Esophagus muscularis mucosa (tissue), 4 donors: ENCODE measurements around the gene IL1RL2. TPM values are rescaled to one million over a fixed set of nuclear protein-coding genes. Genes with fewer than 3 reads are reported as not detected.

Experiments
- DNase-seq: peaks from one replicate; pipeline ENCODE4 v3.0.0-alpha.2; 2017; ENCODE audit errors: extremely low spot score
- H3K27ac ChIP-seq, 4 donors: fragments of 200-600 bp; sonication (generic); replicated peaks in 1 of 4; 1 replicate in 3 of 4; 2 replicates in 1 of 4; pipeline ENCODE4 v1.5.1; 2016 to 2019; ENCODE audit warnings: mild to moderate bottlenecking in 1 of 4
- H3K27me3 ChIP-seq, 4 donors: fragments of 200-600 bp; sonication (generic); one replicate each; pipeline versions ENCODE4 v1.5.1 to v1.6.0; 2016 to 2019
- H3K36me3 ChIP-seq, 4 donors: fragments of 200-600 bp; sonication (generic); one replicate each; pipeline ENCODE4 v1.5.1; 2016 to 2019
- H3K4me1 ChIP-seq, 4 donors: fragments of 200-600 bp; sonication (generic); one replicate each; pipeline ENCODE4 v1.5.1; 2016 to 2019
- H3K4me3 ChIP-seq, 4 donors: fragments of 200-600 bp; sonication (generic); 1 replicate in 2 of 4; 2 replicates in 2 of 4; pipeline ENCODE4 v1.5.1; 2016 to 2019; ENCODE audit warnings: mild to moderate bottlenecking in 4 of 4, moderate library complexity in 1 of 4
- H3K9me3 ChIP-seq, 4 donors: fragments of 200-600 bp; sonication (generic); 1 replicate in 3 of 4; 2 replicates in 1 of 4; pipeline ENCODE4 v1.5.1; 2016 to 2019
- CTCF ChIP-seq, 3 experiments: fragments of 200-600 bp in 2 of 3; fragments of 450-650 bp in 1 of 3; sonication (generic) in 2 of 3; IDR thresholded peaks; one replicate each; pipeline ENCODE4 v1.5.1; 2017 to 2019; ENCODE audit warnings: antibody characterized with exemption in 3 of 3, mild to moderate bottlenecking in 2 of 3, moderate library complexity in 1 of 3
- EP300 ChIP-seq: sonication (generic); formaldehyde crosslinking; IDR thresholded peaks from one replicate; pipeline ENCODE4 v1.6.1; 2017; ENCODE audit warnings: antibody characterized with exemption
- POLR2A ChIP-seq: fragments of 450-650 bp; IDR thresholded peaks from one replicate; pipeline ENCODE4 v1.6.1; 2017; ENCODE audit warnings: antibody characterized with exemption, moderate library complexity, mild to moderate bottlenecking, low read depth
- POLR2AphosphoS5 ChIP-seq, 2 donors: sonication (generic); formaldehyde crosslinking; IDR thresholded peaks; one replicate each; pipeline ENCODE4 v1.6.1; 2017; ENCODE audit warnings: antibody characterized with exemption in 2 of 2
- WGBS: methylation state at CpG from one replicate; pipeline ENCODE4 v1.1.5; 2018; 5-methylcytosine and 5-hydroxymethylcytosine counted together
- intact Hi-C: fragments of 100-400 bp; cut with DNase I; formaldehyde crosslinking; loops from one replicate; pipeline ENCODE4 v1.15.1; 2023
- total RNA-seq, 4 donors: library from RNA; depleted of rRNA; stranded (reverse); fragments of >200 nt; gene quantifications; one replicate each; pipeline versions ENCODE4 v1.1.0 to v1.2.1, GENCODE V29; 2016

IL1RL2 gene
- total RNA-seq, 4 donors from 2014 or later, result 0.19 to 0.92 (median 0.66) TPM; not detected in 1

GRCh38 chr2:102226612-102227391 is 40.0 kb downstream of the IL1RL2 start:
- intact Hi-C loops, result no loop called here
- WGBS, result 64% methylated on average over 7 of the region's 7 CpGs
- H3K27ac ChIP-seq, result peak overlapping the region; percentile 77 to 85 (median 83)
- TF ChIP-seq POLR2AphosphoS5 (IDR thresholded peaks at IDR 0.05), result no peak
- TF ChIP-seq EP300, result no peak
- TF ChIP-seq CTCF (IDR thresholded peaks at IDR 0.05), result no peak
- TF ChIP-seq POLR2A, result no peak
- DNase-seq, result peak; percentile 17
- H3K27me3 ChIP-seq, result no peaks in the 10 kb centered on the region
- peaks cover 27 to 34% (median 31%) of the 10 kb centered on the region in 4 donors for H3K4me1 ChIP-seq
- H3K4me3 ChIP-seq, result no peak overlapping the region
- no peaks in the 10 kb centered on the region for H3K36me3 ChIP-seq
- H3K9me3 ChIP-seq, result no peaks in the 10 kb centered on the region

- Histone ChIP-seq H3K27me3 (no peaks in the 10 kb centered on the region), H3K27ac (peak overlapping the region; percentile 20 to 85 (median 64)), H3K9me3 (no peaks in the 10 kb centered on the region), H3K4me3 (no peak overlapping the region), H3K4me1 (peaks cover 27 to 34% (median 31%) of the 10 kb centered on the region in 4 donors), H3K36me3 (no peaks in the 10 kb centered on the region)
- 84% methylated on average over 6 of the region's 6 CpGs for WGBS
- DNase-seq, result peak; percentile 66
- no peak for TF ChIP-seq POLR2AphosphoS5 (IDR thresholded peaks at IDR 0.05)
- TF ChIP-seq EP300, result no peak
- TF ChIP-seq POLR2A, result no peak
- no peak for TF ChIP-seq CTCF (IDR thresholded peaks at IDR 0.05)
- intact Hi-C loops, result no loop called here
Measured at GRCh38 chr2:102229141-102229769, 42.4 kb downstream of the IL1RL2 start.

GRCh38 chr2:102230410-102230909 is 43.6 kb downstream of the IL1RL2 start:
- Histone ChIP-seq H3K4me3 (no peak overlapping the region), H3K4me1 (peaks cover 27 to 34% (median 31%) of the 10 kb centered on the region in 4 donors), H3K9me3 (no peaks in the 10 kb centered on the region), H3K27ac (no peak overlapping the region), H3K27me3 (no peaks in the 10 kb centered on the region), H3K36me3 (no peaks in the 10 kb centered on the region)
- 96% methylated on average over 7 of the region's 9 CpGs for WGBS
- intact Hi-C loops, result no loop called here
- peak; percentile 89 for DNase-seq
- TF ChIP-seq POLR2A (no peak), POLR2AphosphoS5 (IDR thresholded peaks at IDR 0.05) (no peak), EP300 (no peak), CTCF (IDR thresholded peaks at IDR 0.05) (no peak)

DNA sequence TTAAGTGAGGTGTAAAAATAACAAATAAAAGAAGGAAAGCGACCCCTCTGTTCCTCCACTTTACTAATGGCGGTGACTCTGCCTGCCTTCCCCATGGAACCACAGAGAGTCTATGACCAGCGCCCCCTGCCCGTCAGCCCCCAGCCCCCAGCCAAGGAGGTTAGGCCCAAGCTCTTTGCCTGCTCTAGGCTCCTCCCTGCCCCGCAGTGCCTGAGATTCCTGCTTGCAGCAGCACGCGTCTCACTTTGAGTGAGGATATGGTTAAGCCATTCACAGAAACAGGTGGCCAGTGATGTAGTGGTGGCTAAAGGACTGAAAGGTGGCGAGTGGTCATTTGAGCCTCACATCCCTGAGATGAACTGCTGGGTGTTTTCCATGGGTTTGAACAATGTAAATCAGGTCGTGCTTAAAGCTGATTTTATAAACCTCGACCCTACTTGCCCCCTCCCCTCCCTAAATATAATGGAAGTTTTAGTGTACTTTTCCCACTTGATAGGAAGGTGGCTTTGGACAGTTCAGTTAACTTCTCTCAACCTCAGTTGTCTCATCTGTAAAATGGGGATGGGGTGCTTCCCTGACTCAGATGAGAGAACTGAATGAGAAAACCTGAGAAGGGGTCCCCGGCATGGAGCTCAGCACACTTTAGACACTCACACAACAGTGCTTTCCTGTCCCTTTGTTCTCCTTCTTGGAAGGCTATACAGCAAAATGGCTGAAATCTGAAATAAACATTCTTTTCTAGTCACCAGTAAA is 46.5 kb downstream of the IL1RL2 start:
- no peak for TF ChIP-seq POLR2AphosphoS5 (IDR thresholded peaks at IDR 0.05)
- TF ChIP-seq POLR2A, result no peak
- no peak for TF ChIP-seq EP300
- TF ChIP-seq CTCF (IDR thresholded peaks at IDR 0.05), result no peak
- peaks cover 5 to 12% (median 11%) of the 10 kb centered on the region in 4 donors for H3K4me1 ChIP-seq

More for the DNA sequence above, 46.5 kb downstream of the IL1RL2 start:
- intact Hi-C loops, result no loop called here
- no peak overlapping the region for H3K27ac ChIP-seq
- DNase-seq, result peak; percentile 62
- H3K36me3 ChIP-seq, result no peaks in the 10 kb centered on the region
- no peak overlapping the region for H3K4me3 ChIP-seq
- no peaks in the 10 kb centered on the region for H3K9me3 ChIP-seq
- 82% methylated on average over 11 of the region's 11 CpGs for WGBS
- no peaks in the 10 kb centered on the region for H3K27me3 ChIP-seq
